K562 (cell line): ENCODE data around the gene TTC16. TPM values are rescaled to one million over a fixed set of nuclear protein-coding genes. Genes with fewer than 3 reads are reported as not detected.

Experiments used
- BCOR ChIP-seq: fragments of 450-650 bp; IDR thresholded peaks from 2 replicates; pipeline ENCODE4 v1.6.1; 2016
- BHLHE40 ChIP-seq: IDR thresholded peaks from 2 replicates; pipeline ENCODE4 v1.6.1; 2011; ENCODE audit warnings: low read length, improper control_type of control experiment
- CREM ChIP-seq: IDR thresholded peaks from 2 replicates; pipeline ENCODE4 v1.6.1; 2014; ENCODE audit warnings: antibody characterized with exemption, low read depth
- ERF ChIP-seq: fragments of 450-650 bp; formaldehyde crosslinking; IDR thresholded peaks from 2 replicates; pipeline ENCODE4 v1.4.0; 2020; ENCODE audit warnings: mild to moderate bottlenecking, mixed read lengths
- ETV1 ChIP-seq: fragments of 450-650 bp; conservative IDR thresholded peaks from 2 replicates; pipeline ENCODE4 v1.6.1; 2016; ENCODE audit warnings: missing genetic modification characterization, control low read depth, low read depth, missing compliant biosample characterization
- ETV5 ChIP-seq: sonication (generic); formaldehyde crosslinking; IDR thresholded peaks from 2 replicates; pipeline ENCODE4 v1.4.0; 2020; ENCODE audit warnings: low read depth, mild to moderate bottlenecking, missing genetic modification reagents
- KLF16 ChIP-seq: IDR thresholded peaks from 2 replicates; pipeline ENCODE4 v1.6.1; 2016; ENCODE audit warnings: antibody characterized with exemption
- MYNN ChIP-seq, 2 experiments: sonication (generic); formaldehyde crosslinking in 1 of 2; IDR thresholded peaks; 2 replicates each; pipeline versions ENCODE4 v1.5.0 to v1.6.1; 2016 to 2020; ENCODE audit warnings: antibody characterized with exemption in 1 of 2, missing genetic modification reagents in 1 of 2
- PHF8 ChIP-seq: fragments of 200-600 bp; sonication (generic); IDR thresholded peaks from 2 replicates; pipeline ENCODE4 v1.6.1; 2012; ENCODE audit warnings: mixed run types, mild to moderate bottlenecking, inconsistent platforms, low read length, moderate library complexity, borderline replicate concordance
- PHTF2 ChIP-seq: fragments of 250-450 bp; sonication (Bioruptor Pico); IDR thresholded peaks from 2 replicates; pipeline ENCODE4 v1.5.0; 2021; ENCODE audit warnings: mild to moderate bottlenecking
- POLR2G ChIP-seq: fragments of 200-400 bp; formaldehyde crosslinking; IDR thresholded peaks from 2 replicates; pipeline ENCODE4 v1.6.1; 2017; ENCODE audit warnings: low read depth, mild to moderate bottlenecking, antibody characterized with exemption, low read length, moderate library complexity
- RBM25 ChIP-seq: fragments of 200-400 bp; formaldehyde crosslinking; IDR thresholded peaks from 2 replicates; pipeline ENCODE4 v1.6.1; 2018; ENCODE audit warnings: low read length, low read depth, moderate library complexity; ENCODE audit not compliant: severe bottlenecking
- RFX5 ChIP-seq: IDR thresholded peaks from 2 replicates; pipeline ENCODE4 v1.6.1; 2011; ENCODE audit warnings: low read depth, mild to moderate bottlenecking, improper control_type of control experiment, low read length
- SRF ChIP-seq, 2 experiments: fragments of 250-450, 450-650 bp in 1 of 2; sonication (Bioruptor Pico) in 1 of 2; sonication (generic) in 1 of 2; formaldehyde crosslinking; IDR thresholded peaks; 2 replicates each; pipeline versions ENCODE4 v1.5.0 to v1.5.1; 2020 to 2022; ENCODE audit warnings: mild to moderate bottlenecking in 1 of 2, missing genetic modification reagents in 1 of 2
- TGIF2 ChIP-seq: sonication (generic); formaldehyde crosslinking; IDR thresholded peaks from 2 replicates; pipeline ENCODE4 v1.8.1; 2022; ENCODE audit warnings: mild to moderate bottlenecking, missing genetic modification reagents, moderate library complexity
- U2AF1 ChIP-seq: fragments of 200-400 bp; formaldehyde crosslinking; optimal IDR thresholded peaks from 2 replicates; pipeline ENCODE3; 2017; ENCODE audit warnings: mild to moderate bottlenecking, low read depth, low read length, moderate library complexity
- ZBTB1 ChIP-seq: sonication (generic); formaldehyde crosslinking; IDR thresholded peaks from 2 replicates; pipeline ENCODE4 v1.8.1; 2023; ENCODE audit warnings: missing genetic modification reagents, low read depth, mild to moderate bottlenecking, borderline replicate concordance
- ZNF583 ChIP-seq: fragments of 250-450 bp; sonication (Bioruptor Pico); IDR thresholded peaks from 2 replicates; pipeline ENCODE4 v1.4.0; 2020
- polyA plus RNA-seq, 8 experiments: library from polyadenylated mRNA; depleted of rRNA in 4 of 8; stranded (reverse) in 5 of 8; unstranded in 3 of 8; fragments of >200 nt; fragmentation: Nextera tagmentation in 2 of 8; fragmentation: Illumina TruSeq in 1 of 8; extraction: Ambion mirVana in 2 of 8; extraction: Trizol in 1 of 8; gene quantifications; 2 replicates each; pipeline versions ENCODE4 v1.2.1 to v1.2.3, GENCODE V29; 2011 to 2014; ENCODE audit warnings: inconsistent platforms in 1 of 8, missing spikeins in 1 of 8
- total RNA-seq, 7 experiments: library from RNA; depleted of rRNA in 6 of 7; stranded (reverse); fragments of >200 nt in 6 of 7; fragmentation: Illumina TruSeq in 2 of 7; extraction: Trizol in 2 of 7; gene quantifications; 2 replicates each; pipeline versions ENCODE4 v1.2.1 to v1.2.3, GENCODE V29; 2011 to 2021; ENCODE audit warnings: low replicate concordance in 1 of 7
- TF ChIP-seq, protein P1 (sequence below): conservative IDR thresholded peaks from 2 replicates; pipeline ENCODE4 v1.6.1; 2011; ENCODE audit warnings: low read depth, mild to moderate bottlenecking, low read length; ENCODE audit not compliant: control insufficient read depth
- TF ChIP-seq, protein P2 (sequence below): fragments of 450-650 bp; formaldehyde crosslinking; IDR thresholded peaks from 2 replicates; pipeline ENCODE4 v1.4.0; 2020; ENCODE audit warnings: mild to moderate bottlenecking, moderate library complexity
- TF ChIP-seq, protein P3 (sequence below): fragments of 450-650 bp; formaldehyde crosslinking; IDR thresholded peaks from 2 replicates; pipeline ENCODE4 v1.4.0; 2020; ENCODE audit warnings: mild to moderate bottlenecking, moderate library complexity
- TF ChIP-seq, protein P4 (sequence below): sonication (generic); formaldehyde crosslinking; IDR thresholded peaks from 2 replicates; pipeline ENCODE4 v1.9.0; 2022; ENCODE audit warnings: mild to moderate bottlenecking, missing genetic modification reagents

TTC16 gene
- total and polyA plus RNA-seq, 9 of the 15 experiments (the other 6 are each of a cell fraction or from before 2014, with no cell fraction given): 0.11 TPM; not detected in 8

DNA sequence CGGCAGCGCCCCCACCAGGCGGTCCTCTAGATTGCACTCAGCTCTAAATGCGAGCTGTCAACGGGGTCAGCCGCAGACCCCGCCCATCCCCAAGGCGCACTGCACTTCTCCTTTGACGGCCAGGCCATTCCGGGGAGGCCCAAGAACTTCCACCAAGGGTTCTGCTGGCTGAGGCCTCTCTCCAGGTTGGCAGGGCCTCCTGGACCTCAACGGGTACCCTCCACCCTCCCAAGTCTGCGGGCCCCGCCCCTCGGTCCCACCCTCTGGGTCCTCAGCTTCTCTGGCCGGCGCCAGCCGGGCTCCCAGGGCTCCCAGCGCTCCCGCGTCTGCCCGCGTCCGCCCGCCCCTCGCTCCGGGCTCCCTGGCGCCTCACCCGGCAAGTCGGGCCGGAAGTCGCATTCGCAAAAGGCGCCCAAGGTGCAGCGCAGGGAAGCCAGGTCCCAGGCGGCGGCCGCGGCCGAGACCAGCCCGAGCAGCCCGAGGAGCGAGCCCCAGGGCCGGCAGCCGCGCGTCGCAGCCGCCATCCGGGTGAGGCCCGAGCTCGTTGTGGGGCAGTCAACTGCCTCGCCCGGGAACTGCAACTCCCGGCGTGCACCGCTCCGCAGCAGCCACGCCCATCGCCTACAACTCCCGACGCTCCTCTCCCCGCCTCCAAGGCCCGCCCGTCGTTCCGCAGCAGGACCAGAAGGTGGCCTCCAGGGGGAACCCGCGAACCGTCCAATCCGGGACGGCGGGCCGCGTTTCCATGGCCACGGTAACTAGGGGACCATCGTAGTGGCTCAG lies 19.1 kb downstream of the TTC16 start, which contains the start of gene TOR2A (continued):
- TF ChIP-seq, protein P1, sequence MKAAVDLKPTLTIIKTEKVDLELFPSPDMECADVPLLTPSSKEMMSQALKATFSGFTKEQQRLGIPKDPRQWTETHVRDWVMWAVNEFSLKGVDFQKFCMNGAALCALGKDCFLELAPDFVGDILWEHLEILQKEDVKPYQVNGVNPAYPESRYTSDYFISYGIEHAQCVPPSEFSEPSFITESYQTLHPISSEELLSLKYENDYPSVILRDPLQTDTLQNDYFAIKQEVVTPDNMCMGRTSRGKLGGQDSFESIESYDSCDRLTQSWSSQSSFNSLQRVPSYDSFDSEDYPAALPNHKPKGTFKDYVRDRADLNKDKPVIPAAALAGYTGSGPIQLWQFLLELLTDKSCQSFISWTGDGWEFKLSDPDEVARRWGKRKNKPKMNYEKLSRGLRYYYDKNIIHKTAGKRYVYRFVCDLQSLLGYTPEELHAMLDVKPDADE: peak; percentile 99
- TF ChIP-seq RBM25 (no peak), RFX5 (peak; percentile 87), ERF (CRISPR knock-in tag) (peak; percentile 79; the same call in 1 of the 2 replicates), U2AF1 (peak; percentile 71), TGIF2 (CRISPR knock-in tag) (0 out of 2 replicates have a peak, but pooled peaks have one; percentile 34), BHLHE40 (peak; percentile 43; the same call in 1 of the 2 replicates), ZBTB1 (CRISPR knock-in tag) (no peak; the same call in 1 of the 2 replicates), BCOR (0 out of 2 replicates have a peak, but pooled peaks have one; percentile 21), ETV1 (tag) (peak; percentile 12; the same call in 1 of the 2 replicates), PHF8 (peak; percentile 90), CREM (peak; percentile 90), MYNN (IDR thresholded peaks at IDR 0.05) (peak; percentile 100), MYNN (CRISPR knock-in tag; IDR thresholded peaks at IDR 0.05) (peak; percentile 92), KLF16 (peak; percentile 60; the same call in 1 of the 2 replicates), ZNF583 (peak; percentile 90; the same call in 1 of the 2 replicates), ETV5 (CRISPR knock-in tag) (peak; percentile 72; the same call in 1 of the 2 replicates), PHTF2 (CRISPR knock-in tag) (no peak), POLR2G (peak; percentile 99), SRF (CRISPR knock-in tag; IDR thresholded peaks at IDR 0.05) (0 out of 4 replicates have a peak, but pooled peaks of 1 of the 2 experiments have one; percentile 34)
- TF ChIP-seq, protein P2, sequence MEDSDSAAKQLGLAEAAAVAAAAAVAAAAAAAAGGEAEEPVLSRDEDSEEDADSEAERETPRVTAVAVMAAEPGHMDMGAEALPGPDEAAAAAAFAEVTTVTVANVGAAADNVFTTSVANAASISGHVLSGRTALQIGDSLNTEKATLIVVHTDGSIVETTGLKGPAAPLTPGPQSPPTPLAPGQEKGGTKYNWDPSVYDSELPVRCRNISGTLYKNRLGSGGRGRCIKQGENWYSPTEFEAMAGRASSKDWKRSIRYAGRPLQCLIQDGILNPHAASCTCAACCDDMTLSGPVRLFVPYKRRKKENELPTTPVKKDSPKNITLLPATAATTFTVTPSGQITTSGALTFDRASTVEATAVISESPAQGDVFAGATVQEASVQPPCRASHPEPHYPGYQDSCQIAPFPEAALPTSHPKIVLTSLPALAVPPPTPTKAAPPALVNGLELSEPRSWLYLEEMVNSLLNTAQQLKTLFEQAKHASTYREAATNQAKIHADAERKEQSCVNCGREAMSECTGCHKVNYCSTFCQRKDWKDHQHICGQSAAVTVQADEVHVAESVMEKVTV (CRISPR knock-in tag): peak; percentile 98
- TF ChIP-seq, protein P3, sequence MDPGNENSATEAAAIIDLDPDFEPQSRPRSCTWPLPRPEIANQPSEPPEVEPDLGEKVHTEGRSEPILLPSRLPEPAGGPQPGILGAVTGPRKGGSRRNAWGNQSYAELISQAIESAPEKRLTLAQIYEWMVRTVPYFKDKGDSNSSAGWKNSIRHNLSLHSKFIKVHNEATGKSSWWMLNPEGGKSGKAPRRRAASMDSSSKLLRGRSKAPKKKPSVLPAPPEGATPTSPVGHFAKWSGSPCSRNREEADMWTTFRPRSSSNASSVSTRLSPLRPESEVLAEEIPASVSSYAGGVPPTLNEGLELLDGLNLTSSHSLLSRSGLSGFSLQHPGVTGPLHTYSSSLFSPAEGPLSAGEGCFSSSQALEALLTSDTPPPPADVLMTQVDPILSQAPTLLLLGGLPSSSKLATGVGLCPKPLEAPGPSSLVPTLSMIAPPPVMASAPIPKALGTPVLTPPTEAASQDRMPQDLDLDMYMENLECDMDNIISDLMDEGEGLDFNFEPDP (CRISPR knock-in tag): no peak
- TF ChIP-seq, protein P4, sequence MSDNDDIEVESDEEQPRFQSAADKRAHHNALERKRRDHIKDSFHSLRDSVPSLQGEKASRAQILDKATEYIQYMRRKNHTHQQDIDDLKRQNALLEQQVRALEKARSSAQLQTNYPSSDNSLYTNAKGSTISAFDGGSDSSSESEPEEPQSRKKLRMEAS (CRISPR knock-in tag): 0 out of 2 replicates have a peak, but pooled peaks have one; percentile 93
